GM12865 (cell line): Measurements from ENCODE around the gene MAL.

Experiments
- DNase-seq: peaks from one replicate; pipeline ENCODE4 v3.0.0; 2010; ENCODE audit warnings: low read depth
- H3K4me3 ChIP-seq: 2 replicates; pipeline ENCODE4 v1.5.1; 2011; ENCODE audit warnings: mild to moderate bottlenecking, low read depth, low read length, control low read depth
- CTCF ChIP-seq: IDR thresholded peaks from 2 replicates; pipeline ENCODE4 v1.5.1; 2011; ENCODE audit warnings: low read length, control low read depth, low read depth, inconsistent platforms; ENCODE audit not compliant: insufficient read depth; ENCODE audit errors: missing control alignments

The MAL gene

GRCh38 chr2:95019572-95019971 lies 5.9 kb upstream of the MAL start:
- no peak overlapping the region for H3K4me3 ChIP-seq
- no peak for TF ChIP-seq CTCF
- DNase-seq, result no peak

- no peak for TF ChIP-seq CTCF
- H3K4me3 ChIP-seq, result no peak overlapping the region
- no peak for DNase-seq
These were observed 5.1 kb upstream of the MAL start for GRCh38 chr2:95020275-95021022.

DNA sequence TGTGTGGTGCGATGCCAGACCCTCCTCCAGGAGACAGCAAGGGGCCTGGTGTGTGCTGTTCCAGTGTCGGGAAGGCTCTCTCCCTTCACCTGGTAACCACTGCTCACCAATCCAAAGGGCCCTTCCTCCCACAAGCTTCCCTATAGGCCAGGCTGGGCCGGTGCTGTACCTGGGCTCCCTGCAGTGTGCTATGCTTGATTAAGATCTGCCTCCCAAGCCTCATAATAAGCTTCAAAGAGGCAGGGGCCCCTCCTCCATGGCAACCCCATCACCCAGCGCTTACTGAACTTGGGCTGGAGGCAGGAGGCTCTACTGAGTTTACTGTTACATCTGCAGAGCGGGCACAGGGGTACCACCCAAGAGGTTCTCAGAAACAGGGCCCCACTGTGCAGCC lies 4.5 kb upstream of the MAL start:
- TF ChIP-seq CTCF, result no peak
- no peak for DNase-seq
- no peak overlapping the region for H3K4me3 ChIP-seq

GRCh38 chr2:95021847-95022246 lies 3.7 kb upstream of the MAL start:
- no peak for TF ChIP-seq CTCF
- no peak overlapping the region for H3K4me3 ChIP-seq
- no peak for DNase-seq

DNA sequence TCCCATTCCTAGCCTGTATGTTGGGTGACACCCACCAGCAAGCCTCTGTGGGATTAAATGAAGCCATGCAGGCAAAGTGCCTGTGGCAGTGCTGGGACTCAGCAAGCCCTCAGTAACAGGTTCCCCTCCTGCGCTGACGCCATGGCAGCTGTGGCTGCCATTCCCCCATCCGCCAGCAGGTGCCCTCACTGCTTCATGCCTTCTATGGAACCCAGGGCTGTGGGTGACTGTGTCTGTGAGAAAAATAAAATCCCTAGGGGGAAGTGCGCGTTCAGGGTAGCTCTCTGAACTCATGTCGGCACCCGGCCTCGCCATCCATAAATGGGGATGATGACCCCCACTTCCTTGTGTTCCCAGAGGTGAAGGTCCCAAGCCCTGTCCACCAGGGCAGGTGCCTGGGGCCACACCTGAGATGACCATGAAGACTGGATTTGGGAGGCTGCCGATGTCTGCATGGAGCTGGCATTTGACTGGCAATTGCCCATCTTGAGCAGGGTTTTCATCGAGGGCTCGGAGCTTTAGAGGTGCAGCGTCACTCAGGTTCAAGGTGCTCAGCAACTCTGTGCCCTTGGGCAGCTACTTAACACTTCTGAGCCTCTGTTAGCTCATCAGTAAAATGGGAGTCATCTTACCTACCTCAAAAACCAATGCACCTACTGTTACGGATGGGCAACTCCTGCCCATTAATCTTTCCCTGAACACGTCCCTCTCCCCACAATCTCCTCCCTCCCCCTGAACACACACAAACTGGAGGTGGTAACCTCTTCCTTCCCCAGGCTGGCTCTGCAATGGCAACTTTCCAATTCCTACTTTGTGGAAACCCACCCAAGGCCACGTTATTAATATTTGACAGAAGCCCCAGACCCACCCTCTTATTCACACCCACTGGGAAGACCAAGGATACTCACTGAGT lies 2.9 kb upstream of the MAL start:
- H3K4me3 ChIP-seq, result no peak overlapping the region; the same call in 1 of the 2 replicates
- DNase-seq, result peak; percentile 86
- TF ChIP-seq CTCF, result peak; percentile 99

DNA sequence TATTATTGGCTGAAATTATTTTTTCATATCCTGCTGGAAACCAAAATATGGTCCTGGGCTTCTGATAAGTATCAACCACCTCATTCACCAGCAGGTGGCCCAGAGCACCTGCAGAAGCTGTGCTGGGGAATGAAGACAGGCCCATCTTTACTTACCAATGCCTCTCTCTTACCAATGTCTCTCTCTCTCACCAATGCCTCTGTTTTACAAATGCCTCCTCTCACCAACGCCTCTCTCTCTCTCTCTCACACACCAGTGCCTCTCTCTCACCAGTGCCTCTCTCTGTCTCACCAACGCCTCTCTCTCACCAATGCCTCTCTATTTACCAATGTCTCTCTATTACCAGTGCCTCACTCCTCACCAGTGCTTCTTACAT lies 2.3 kb upstream of the MAL start:
- TF ChIP-seq CTCF, result peak; percentile 60
- no peak overlapping the region for H3K4me3 ChIP-seq
- DNase-seq, result peak; percentile 76
